Astrocyte of the cerebellum (primary cell): Measurements from ENCODE around the gene DDIT3.
"Not testable (repeated sequence)": the region's sequence is repeated elsewhere in the genome, so short reads cannot be mapped to it uniquely, and the experiment has no call there.

Experiments
- DNase-seq: peaks from one replicate; pipeline ENCODE4 v3.0.0-alpha.2; 2011; ENCODE audit warnings: low read depth
- H3K4me3 ChIP-seq: 2 replicates; pipeline ENCODE4 v1.5.1; 2011; ENCODE audit warnings: mild to moderate bottlenecking, low read depth, low read length, moderate library complexity
- in situ Hi-C: cut with HindIII; loops from 2 replicates; pipeline ENCODE4 v1.10.0; 2017; ENCODE audit warnings: low sequenced_read_pairs
- TF ChIP-seq, protein P1 (sequence below): IDR thresholded peaks from 2 replicates; pipeline ENCODE4 v1.5.1; 2012; ENCODE audit warnings: low read length, low read depth, moderate library complexity, mild to moderate bottlenecking; ENCODE audit errors: missing control alignments

Gene DDIT3

GRCh38 chr12:57522011-57522886, 1.9 kb upstream of the DDIT3 start, which contains the start of gene MBD6:
Gene MBD6, plus strand, starts transcription at chr12:57522824. Its CDS starts 1,480 bp downstream, at chr12:57524304.
- TF ChIP-seq, protein P1, sequence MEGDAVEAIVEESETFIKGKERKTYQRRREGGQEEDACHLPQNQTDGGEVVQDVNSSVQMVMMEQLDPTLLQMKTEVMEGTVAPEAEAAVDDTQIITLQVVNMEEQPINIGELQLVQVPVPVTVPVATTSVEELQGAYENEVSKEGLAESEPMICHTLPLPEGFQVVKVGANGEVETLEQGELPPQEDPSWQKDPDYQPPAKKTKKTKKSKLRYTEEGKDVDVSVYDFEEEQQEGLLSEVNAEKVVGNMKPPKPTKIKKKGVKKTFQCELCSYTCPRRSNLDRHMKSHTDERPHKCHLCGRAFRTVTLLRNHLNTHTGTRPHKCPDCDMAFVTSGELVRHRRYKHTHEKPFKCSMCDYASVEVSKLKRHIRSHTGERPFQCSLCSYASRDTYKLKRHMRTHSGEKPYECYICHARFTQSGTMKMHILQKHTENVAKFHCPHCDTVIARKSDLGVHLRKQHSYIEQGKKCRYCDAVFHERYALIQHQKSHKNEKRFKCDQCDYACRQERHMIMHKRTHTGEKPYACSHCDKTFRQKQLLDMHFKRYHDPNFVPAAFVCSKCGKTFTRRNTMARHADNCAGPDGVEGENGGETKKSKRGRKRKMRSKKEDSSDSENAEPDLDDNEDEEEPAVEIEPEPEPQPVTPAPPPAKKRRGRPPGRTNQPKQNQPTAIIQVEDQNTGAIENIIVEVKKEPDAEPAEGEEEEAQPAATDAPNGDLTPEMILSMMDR = no peak
- peak within 1 kb of the TSS; percentile 81 for H3K4me3 ChIP-seq
- in situ Hi-C loops = no loop called here
- DNase-seq = peak; percentile 55

GRCh38 chr12:57521525-57522010, 1.3 kb upstream of the DDIT3 start:
- TF ChIP-seq, protein P1 = peak; percentile 20
- peak overlapping the region; percentile 81 for H3K4me3 ChIP-seq
- no peak for DNase-seq
- in situ Hi-C loops = no loop called here

DNA sequence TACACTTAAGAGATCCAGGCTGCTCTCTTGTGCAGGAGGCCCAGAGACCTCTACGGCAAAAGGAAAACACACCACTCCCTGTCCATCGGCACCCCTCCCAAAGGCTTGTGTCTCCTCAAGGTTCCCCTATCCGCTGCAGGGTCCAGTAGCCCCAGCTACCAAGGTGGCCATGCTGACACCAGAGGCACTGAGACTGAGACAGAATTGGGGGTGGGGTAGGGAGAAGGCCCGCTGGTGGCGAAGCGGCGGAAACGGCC, 590 bp downstream of the DDIT3 start:
- H3K4me3 ChIP-seq = peak overlapping the region; percentile 88
- no peak for DNase-seq
- in situ Hi-C loops = no loop called here
- TF ChIP-seq, protein P1 = no peak

GRCh38 chr12:57518920-57519795, 1.2 kb downstream of the DDIT3 start:
- no peak for DNase-seq
- H3K4me3 ChIP-seq = peak overlapping the region; percentile 88
- in situ Hi-C loops = no loop called here
- TF ChIP-seq, protein P1 = no peak

DNA sequence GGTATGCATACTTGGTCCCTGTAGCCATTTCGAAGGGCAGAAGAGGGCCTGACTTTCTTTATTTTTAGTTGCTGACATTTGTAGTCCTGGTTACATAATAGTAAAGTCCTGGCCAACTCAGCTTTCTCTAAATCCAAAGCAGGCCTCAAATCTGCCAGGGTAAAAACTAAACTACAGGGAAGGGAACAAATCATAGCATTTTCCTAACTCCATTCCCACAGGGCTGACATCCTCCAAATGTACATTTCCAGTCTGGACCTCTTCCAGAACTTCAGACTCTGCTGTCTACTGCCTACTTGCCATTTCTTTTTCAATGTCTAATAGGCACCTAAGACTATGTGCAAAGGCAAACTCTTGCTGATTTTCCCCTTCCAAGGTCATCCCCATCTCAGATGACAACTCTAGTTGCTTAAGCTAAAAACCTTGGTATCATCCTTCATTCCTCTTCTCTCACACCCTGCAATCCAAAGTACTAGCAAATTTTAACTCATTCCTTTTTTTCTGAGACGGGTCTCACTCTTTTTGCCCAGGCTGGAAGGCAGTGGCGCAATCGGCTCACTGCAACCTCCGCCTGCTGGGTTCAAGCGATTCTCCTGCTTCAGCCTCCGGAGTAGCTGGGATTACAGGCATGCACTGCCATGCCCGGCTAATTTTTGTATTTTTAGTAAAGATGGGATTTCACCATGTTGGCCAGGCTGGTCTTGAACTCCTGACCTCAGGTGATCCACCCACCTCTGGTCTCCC, 2.0 kb downstream of the DDIT3 start:
- H3K4me3 ChIP-seq = peak overlapping the region; percentile 88
- DNase-seq = no peak
- in situ Hi-C loops = no loop called here
- TF ChIP-seq, protein P1 = no peak

DNA sequence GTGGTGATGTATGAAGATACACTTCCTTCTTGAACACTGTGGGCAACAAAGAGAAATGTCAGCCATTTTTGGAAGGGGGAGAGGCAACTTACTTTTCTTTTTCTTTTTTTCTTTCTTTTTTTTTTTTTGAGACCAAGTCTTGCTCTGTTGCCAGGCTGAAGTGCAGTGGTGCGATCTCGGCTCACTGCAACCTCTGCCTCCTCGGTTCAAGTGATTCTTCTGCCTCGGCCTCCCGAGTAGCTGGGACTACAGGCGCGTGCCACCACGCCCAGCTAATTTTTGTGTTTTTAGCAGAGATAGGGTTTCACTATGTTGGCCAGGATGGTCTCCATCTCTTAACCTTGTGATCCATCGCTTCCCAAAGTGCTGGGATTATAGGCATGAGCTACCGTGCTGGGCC, 2.6 kb downstream of the DDIT3 start:
- in situ Hi-C loops, DNase-seq: not testable (repeated sequence)
- H3K4me3 ChIP-seq = peak overlapping the region; percentile 88
